Esophagus muscularis mucosa (tissue), 3 donors: ENCODE data around the gene ATP11A.

Source experiments
- CTCF ChIP-seq, 3 experiments: fragments of 200-600 bp in 2 of 3; fragments of 450-650 bp in 1 of 3; sonication (generic) in 2 of 3; IDR thresholded peaks; one replicate each; pipeline ENCODE4 v1.5.1; 2017 to 2019; ENCODE audit warnings: antibody characterized with exemption in 3 of 3, mild to moderate bottlenecking in 2 of 3, moderate library complexity in 1 of 3
- POLR2A ChIP-seq: fragments of 450-650 bp; IDR thresholded peaks from one replicate; pipeline ENCODE4 v1.6.1; 2017; ENCODE audit warnings: antibody characterized with exemption, moderate library complexity, mild to moderate bottlenecking, low read depth

- TF ChIP-seq CTCF (IDR thresholded peaks at IDR 0.05), result no peak
- no peak for TF ChIP-seq POLR2A
Measured at GRCh38 chr13:112867301-112867711, 177.5 kb downstream of the ATP11A start.
